Stimulated activated CD8-positive, alpha-beta memory T cell treated with anti-CD3 and anti-CD28 coated beads, Interleukin-4, amount 100 ng/mL, for 1 hour (primary cell): Measurements from ENCODE around the gene PANK1.
"Not testable (repeated sequence)": the region's sequence is repeated elsewhere in the genome, so short reads cannot be mapped to it uniquely, and the experiment has no call there.

Experiments
- DNase-seq, 2 donors: peaks; one replicate each; pipeline ENCODE4 v3.0.0-alpha.2; 2020; ENCODE audit warnings: low read depth in 2 of 2, low spot score in 1 of 2

PANK1 gene

DNA sequence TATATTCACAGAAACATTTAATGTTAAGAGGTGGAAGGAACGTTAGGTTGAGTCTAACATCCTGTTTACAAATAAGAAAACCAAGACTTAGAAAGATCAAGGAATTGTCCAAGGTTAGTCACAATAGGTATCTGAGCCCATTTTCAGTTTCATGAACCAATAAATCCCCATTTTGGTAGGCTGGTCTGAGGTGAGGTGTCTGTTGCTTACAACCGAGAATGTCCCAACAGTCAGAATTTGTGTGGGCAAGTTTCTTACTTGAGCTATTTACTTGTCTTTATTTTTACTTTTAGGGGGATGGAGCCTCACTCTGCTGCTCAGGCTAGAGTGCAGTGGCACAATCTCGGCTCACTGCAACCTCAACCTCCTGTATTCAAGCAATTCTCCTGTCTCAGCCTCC is 23.6 kb downstream of the PANK1 start:
- no peak for DNase-seq

DNA sequence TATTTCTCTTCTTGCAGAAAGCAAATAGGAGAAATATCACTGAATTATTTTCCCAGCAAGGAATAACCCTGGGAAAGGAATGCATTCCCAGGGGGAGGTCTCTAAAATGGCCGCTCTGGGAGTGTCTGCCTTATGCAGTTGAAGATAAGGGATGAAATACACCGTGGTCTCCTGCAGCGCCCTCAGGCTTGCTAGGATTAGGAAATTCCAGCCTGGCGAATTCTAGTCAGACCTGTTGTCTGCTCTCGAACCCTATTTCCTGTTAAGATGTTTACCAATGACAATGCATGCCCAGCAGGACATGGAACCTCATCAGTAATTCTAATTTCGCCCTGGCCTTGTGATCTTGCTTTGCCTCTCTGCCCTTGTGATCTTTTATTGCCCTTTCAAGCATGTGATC is 24.7 kb downstream of the PANK1 start:
- DNase-seq: not testable (repeated sequence)

DNA sequence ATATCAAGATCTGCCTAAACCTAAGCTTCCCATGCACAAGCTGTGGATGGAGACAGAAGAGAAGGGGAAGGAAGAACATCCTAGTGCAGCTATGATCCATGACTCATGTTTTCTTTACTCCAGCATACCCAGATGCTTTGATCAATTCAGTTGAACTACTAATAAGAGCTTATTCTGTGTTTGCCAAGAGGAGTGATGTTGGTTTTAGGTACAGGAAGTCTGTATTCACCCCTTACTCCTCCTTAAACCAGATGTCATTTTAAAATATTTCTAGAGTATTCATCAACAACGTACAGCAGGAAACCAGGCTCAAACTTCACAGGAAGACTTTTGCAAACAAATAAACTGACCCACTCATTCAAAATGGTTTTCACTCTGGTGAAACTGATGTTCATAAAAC is 29.2 kb downstream of the PANK1 start:
- no peak for DNase-seq

DNA sequence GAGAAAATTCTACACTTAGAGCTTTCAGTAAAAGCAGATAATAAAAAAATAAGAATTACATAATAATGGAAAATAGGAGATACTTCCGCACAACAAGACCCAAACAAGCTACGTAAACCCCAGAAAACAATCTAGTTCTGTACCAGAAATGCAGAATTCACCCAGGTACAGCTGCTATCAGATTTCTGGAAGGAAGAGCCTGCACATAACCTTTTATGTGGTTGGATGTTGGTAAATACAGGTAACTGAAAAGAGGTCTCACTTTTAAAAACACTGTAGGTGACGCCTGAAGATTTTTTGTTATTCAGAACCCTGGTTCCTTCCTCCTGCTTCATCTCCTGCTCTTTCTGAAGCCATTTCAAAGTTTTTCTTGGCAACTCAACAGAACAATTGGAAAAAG is 29.9 kb downstream of the PANK1 start:
- no peak for DNase-seq

DNA sequence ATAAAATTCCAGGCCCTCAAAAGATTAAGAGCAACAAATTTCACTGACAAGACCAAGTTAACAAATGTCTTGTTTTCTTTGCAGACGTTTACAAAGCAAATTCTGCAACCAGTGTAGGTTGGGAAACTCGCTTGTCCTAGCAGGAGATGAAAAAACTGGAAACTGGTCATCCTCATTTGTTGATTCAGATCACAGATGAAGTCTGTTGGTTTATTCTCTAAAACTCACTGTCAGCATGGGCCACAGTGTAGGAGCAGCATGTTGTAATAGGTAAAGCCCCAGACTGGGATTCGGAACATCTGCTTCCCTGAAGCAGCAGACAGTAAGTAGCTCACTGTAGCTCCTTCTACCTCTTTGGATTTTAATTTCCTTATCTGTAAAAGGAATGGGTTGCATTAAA is 31.5 kb downstream of the PANK1 start:
- no peak for DNase-seq

DNA sequence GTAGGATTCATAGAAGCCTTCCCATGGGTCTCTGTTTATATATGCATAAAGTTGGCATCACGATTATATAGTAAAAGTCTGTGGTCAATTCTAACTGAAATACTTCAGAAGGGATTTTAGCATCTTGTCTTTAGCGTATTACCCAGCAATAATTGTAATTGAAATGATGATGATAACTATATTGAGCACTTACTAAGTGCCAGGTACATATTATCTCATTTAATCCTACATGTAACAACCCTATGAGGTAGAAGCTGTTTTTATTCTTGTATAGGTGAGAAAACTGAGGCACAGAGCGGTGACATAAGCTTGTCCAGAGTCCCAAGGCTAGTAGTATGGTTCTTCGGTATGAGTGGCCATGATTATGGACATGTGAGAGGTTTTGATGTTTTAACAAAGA is 33.8 kb downstream of the PANK1 start:
- DNase-seq: no peak

- no peak for DNase-seq
These were observed 35.2 kb downstream of the PANK1 start for GRCh38 chr10:89609833-89610346.

DNA sequence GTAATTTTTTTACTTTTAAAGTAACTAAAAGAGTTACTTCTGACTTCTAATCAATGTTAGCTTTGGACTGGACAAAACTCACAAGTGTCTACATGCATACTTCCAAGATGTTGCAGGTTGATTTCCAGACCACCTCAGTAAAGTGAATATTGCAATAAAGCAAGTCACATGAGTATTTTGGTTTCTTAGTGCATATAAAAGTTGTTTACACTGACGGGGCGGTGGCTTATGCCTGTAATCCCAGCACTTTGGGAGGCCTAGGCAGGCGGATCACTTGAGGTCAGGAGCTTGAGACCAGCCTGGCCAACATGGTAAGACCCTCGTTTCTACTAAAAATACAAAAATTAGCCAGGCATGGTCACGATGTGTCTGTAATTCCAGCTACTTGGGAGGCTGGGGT is 40.8 kb downstream of the PANK1 start:
- no peak for DNase-seq

DNA sequence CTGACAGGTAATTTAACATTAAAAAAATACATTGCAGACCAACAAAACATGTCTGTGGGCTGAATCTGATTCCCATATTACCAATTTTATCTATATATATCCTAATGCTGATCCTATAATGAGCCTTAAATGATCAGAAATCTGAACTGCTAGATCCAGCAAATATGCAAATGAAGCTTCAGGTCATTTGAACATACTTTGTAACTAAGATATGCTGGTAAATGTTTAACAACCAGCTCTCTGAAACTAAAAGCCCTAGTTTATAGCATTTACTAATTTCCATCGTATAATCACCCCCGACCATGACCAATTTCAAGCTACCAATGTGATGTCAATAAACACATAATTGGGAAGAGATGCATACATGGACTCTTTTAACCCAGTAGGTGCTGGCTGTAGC is 42.1 kb downstream of the PANK1 start:
- DNase-seq: no peak

DNA sequence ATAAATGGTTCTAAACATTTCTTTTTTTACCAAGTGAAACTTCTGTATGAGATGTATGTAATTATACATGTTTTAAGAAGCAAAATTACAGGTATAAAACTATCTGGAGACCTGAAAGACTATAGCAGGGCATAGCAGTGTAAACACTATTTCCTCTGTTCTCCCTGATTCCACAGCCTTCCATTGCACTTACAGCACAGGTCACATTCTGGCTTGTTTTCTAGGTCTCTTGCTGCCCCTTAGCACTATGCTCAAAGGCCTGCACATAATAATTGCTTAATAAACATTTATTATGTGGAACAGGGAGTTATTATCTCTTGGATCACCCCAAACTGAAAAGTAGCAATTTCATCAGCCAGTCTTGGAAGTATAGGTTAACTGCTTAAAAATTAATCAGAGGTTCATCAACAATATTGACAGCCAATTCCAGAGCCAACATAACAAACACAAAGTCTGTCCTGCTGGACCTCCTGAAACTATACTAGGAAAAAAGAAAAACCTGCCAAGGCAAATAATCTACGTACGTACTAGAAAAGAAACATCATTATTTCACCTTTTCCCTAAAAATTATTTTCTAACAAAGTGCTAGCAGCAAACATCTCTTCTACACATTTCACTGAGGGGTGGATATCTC is 43.2 kb downstream of the PANK1 start:
- DNase-seq: no peak

- no peak for DNase-seq
These were observed 45.0 kb downstream of the PANK1 start for GRCh38 chr10:89600041-89600440.

- no peak for DNase-seq
These were observed 52.0 kb downstream of the PANK1 start for GRCh38 chr10:89593043-89593442.

- no peak for DNase-seq
These were observed 52.5 kb downstream of the PANK1 start for GRCh38 chr10:89592539-89592938.

DNA sequence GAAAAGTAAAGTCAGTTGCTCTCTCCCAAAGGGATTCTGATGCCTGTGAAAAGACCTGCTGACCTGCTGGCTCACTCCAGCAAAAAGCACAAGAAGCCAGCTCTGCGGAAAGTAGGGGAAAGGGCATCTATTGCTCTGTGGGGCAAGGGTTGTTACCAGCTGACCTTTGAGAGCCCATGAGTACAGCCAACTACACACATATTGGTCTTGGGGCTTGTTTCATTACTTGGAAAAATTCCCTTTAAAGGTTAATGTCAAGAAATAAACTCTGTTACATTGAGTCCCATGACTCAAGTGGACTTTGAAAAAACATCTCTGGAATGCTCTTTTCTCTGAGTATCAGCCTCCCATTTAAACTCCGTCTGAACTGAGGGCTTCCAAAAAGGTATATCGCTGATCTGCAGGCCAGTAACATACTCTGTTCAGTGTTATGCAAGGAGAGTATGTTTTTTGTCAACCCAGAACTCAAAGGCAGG is 53.2 kb downstream of the PANK1 start:
- DNase-seq: no peak

GRCh38 chr10:89591111-89591795 is 53.8 kb downstream of the PANK1 start:
- no peak for DNase-seq

GRCh38 chr10:89590326-89590725 is 54.7 kb downstream of the PANK1 start:
- DNase-seq: no peak

DNA sequence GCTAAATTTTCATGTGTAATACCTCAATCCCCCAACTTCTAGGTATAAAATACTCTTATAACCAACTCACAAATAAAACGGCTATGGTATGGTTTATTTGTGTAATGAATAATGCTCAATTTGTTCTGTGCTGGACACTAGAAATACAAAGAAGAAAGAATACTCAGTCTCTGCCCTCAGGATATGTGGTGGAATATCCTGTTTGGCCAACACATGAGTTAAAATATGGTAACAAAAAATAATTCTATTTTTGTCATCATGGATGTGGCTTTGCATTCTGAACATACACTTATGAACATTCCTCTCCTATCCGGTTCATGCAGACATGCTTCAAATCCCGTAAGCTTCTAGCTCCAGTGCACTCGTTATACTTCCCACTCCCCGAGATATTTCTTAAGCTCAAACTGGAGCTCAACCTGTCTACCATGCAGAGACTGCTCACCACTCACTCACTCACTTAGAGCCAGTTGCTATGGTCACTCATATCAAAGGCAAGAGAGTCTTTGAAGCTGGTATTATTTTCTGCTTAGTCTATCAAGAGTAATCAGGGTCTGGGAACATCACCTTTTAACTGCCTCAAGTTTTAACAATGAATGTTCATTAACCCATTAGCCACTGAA is 55.8 kb downstream of the PANK1 start:
- no peak for DNase-seq

DNA sequence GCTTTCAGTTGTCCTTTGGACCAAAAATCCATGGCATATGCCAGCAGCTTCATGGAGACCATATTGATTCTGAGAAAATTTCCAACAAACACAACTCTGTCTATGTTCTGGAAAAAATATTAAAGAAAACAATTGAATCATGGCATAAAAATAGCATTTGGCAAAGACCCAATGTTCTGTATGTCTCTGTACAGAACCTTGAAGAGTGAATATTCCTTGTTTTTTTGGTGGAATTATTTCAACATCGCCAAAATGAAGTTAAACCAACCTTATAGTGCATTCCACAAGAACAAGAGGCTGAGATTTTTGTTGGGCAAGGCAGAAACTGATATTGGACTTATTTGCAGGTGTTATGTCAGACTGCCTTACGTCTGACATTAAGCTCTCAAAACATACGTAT is 56.4 kb downstream of the PANK1 start:
- no peak for DNase-seq

DNA sequence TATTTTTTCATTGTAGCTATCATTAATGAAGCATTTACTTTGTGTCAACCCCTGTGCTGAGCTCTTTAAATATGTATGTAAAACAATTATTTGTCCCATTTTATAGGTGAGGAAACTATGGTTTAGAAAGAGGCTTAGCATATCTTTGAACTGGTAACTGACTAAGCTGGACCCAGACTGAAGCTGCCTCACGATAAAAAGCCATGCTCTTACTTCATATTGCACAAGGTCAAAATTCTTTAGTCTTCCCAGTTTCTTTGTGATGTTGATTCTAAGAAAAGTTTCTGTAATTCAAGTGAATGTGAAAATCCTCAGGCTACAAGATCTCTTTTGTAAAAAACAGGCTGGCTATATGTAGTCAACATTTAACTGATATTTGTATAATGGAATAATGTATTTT is 63.0 kb downstream of the PANK1 start:
- no peak for DNase-seq

- DNase-seq: no peak
These were observed 64.8 kb downstream of the PANK1 start for GRCh38 chr10:89580243-89580642.

GRCh38 chr10:89576696-89577095 is 68.3 kb downstream of the PANK1 start:
- DNase-seq: no peak

- DNase-seq: no peak
These were observed 69.0 kb downstream of the PANK1 start for GRCh38 chr10:89576022-89576421.
